ENCODE data around the gene COL5A3.

GRCh38 chr19:9968820-9969687 lies 41.2 kb downstream of the COL5A3 start:
- TF ChIP-seq CTCF (IDR thresholded peaks at IDR 0.05 in 4 of 5, conservative IDR thresholded peaks at IDR 0.05 in 1 of 5) (no peak), POLR2A (IDR thresholded peaks at IDR 0.05) (no peak)
